ENCODE results near the gene MEF2C.

DNA sequence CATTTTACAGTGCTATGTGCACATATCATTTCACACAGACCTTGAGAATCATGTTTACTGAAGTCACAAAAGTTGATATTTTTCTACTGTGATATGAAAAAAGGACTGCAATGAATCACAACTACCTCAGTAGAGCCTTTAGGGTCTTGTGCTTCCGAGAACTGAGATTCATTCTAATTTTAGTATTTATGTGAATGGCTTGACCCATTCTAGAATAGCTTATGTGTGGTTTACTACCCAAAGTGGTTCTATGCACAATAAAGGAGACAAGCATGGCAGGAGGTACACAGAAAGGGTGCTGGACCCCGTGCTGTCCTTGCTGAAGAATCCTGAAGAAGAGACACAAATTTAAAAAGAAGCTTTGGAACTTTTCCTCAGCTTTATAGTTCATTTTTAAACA is 28.2 kb downstream of the MEF2C start:
- TF ChIP-seq TBP (CRISPR knock-in tag; IDR thresholded peaks at IDR 0.05) (no peak), KLF12 (CRISPR knock-in tag; IDR thresholded peaks at IDR 0.05; ENCODE audit: borderline replicate concordance) (no peak), ATF1 (CRISPR knock-in tag; IDR thresholded peaks at IDR 0.05) (no peak), TAF1 (CRISPR knock-in tag; IDR thresholded peaks at IDR 0.05) (no peak), U2AF2 (IDR thresholded peaks at IDR 0.05; ENCODE audit: low read depth, low read length) (no peak), ESRRA (CRISPR knock-in tag; IDR thresholded peaks at IDR 0.05; ENCODE audit: low read depth) (no peak), MZF1 (CRISPR knock-in tag; IDR thresholded peaks at IDR 0.05; ENCODE audit: borderline replicate concordance) (no peak), RBM39 (IDR thresholded peaks at IDR 0.05; ENCODE audit: low read depth, low read length, poor library complexity, severe bottlenecking) (no peak)
- TF ChIP-seq, protein P1, sequence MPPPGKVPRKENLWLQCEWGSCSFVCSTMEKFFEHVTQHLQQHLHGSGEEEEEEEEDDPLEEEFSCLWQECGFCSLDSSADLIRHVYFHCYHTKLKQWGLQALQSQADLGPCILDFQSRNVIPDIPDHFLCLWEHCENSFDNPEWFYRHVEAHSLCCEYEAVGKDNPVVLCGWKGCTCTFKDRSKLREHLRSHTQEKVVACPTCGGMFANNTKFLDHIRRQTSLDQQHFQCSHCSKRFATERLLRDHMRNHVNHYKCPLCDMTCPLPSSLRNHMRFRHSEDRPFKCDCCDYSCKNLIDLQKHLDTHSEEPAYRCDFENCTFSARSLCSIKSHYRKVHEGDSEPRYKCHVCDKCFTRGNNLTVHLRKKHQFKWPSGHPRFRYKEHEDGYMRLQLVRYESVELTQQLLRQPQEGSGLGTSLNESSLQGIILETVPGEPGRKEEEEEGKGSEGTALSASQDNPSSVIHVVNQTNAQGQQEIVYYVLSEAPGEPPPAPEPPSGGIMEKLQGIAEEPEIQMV (CRISPR knock-in tag; IDR thresholded peaks at IDR 0.05; ENCODE audit: low read depth) = no peak
- TF ChIP-seq, protein P2, sequence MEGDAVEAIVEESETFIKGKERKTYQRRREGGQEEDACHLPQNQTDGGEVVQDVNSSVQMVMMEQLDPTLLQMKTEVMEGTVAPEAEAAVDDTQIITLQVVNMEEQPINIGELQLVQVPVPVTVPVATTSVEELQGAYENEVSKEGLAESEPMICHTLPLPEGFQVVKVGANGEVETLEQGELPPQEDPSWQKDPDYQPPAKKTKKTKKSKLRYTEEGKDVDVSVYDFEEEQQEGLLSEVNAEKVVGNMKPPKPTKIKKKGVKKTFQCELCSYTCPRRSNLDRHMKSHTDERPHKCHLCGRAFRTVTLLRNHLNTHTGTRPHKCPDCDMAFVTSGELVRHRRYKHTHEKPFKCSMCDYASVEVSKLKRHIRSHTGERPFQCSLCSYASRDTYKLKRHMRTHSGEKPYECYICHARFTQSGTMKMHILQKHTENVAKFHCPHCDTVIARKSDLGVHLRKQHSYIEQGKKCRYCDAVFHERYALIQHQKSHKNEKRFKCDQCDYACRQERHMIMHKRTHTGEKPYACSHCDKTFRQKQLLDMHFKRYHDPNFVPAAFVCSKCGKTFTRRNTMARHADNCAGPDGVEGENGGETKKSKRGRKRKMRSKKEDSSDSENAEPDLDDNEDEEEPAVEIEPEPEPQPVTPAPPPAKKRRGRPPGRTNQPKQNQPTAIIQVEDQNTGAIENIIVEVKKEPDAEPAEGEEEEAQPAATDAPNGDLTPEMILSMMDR (CRISPR knock-in tag; IDR thresholded peaks at IDR 0.05) = no peak
